H1 (cell line): Measurements from ENCODE around the gene FAM53B.

Experiments
- GABPA ChIP-seq: IDR thresholded peaks from 2 replicates; pipeline ENCODE4 v1.6.1; 2011; ENCODE audit warnings: mild to moderate bottlenecking, low read length, moderate library complexity, borderline replicate concordance; ENCODE audit not compliant: insufficient read depth
- USF2 ChIP-seq: IDR thresholded peaks from 2 replicates; pipeline ENCODE4 v1.6.1; 2011; ENCODE audit warnings: low read length, improper control_type of control experiment

GRCh38 chr10:124686707-124687376, 57.3 kb downstream of the FAM53B start:
- TF ChIP-seq GABPA (no peak), USF2 (no peak)
